Stimulated activated CD4-positive, alpha-beta T cell treated with anti-CD3 and anti-CD28 coated beads, Interleukin-15, amount 100 ng/mL, for 24 hours (primary cell): ENCODE data around the gene VEZF1.

Experiments used
- DNase-seq: peaks from one replicate; pipeline ENCODE4 v3.0.0-alpha.2; 2020

Gene VEZF1

GRCh38 chr17:57926723-57927047 is 61.4 kb downstream of the VEZF1 start:
- DNase-seq = no peak

GRCh38 chr17:57925361-57925990 is 62.6 kb downstream of the VEZF1 start:
- no peak for DNase-seq

GRCh38 chr17:57924677-57925076 is 63.4 kb downstream of the VEZF1 start:
- DNase-seq = no peak
